ENCODE measurements around the gene CMTM1.

The CMTM1 gene

DNA sequence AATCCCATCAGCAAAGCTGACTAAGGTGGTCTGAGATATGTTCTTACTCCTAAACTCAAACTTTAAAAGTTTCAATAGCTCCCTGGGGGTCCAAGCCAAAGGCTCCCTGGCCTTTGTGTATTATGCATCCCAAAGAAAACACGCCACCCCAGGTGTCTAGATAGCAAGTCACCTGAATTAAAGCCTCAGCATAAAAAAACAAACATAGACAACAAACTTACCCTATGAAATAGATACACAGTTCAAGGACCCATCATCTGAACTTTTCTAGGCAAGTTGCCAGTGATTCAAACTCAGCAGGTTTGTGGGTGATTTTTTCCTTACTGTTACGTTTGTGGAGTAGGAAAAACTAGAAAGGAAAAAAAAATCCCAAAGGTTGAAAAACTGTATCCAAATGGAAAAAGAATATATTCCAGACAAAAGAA, 50.8 kb downstream of the CMTM1 start:
- CTCF ChIA-PET = interaction anchor here (1.0 to 4.5 kb wide), 6 partner anchors 8 to 274 kb away, joined by 3 to 38 read pairs (median 4); no protein-coding TSS in a partner anchor
- no peak for DNase-seq (ENCODE audit: extremely low spot score)
- TF ChIP-seq, protein P1, sequence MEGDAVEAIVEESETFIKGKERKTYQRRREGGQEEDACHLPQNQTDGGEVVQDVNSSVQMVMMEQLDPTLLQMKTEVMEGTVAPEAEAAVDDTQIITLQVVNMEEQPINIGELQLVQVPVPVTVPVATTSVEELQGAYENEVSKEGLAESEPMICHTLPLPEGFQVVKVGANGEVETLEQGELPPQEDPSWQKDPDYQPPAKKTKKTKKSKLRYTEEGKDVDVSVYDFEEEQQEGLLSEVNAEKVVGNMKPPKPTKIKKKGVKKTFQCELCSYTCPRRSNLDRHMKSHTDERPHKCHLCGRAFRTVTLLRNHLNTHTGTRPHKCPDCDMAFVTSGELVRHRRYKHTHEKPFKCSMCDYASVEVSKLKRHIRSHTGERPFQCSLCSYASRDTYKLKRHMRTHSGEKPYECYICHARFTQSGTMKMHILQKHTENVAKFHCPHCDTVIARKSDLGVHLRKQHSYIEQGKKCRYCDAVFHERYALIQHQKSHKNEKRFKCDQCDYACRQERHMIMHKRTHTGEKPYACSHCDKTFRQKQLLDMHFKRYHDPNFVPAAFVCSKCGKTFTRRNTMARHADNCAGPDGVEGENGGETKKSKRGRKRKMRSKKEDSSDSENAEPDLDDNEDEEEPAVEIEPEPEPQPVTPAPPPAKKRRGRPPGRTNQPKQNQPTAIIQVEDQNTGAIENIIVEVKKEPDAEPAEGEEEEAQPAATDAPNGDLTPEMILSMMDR (IDR thresholded peaks at IDR 0.05; ENCODE audit: control extremely low read depth, extremely low read depth, low read depth, missing control alignments) = no peak
- POLR2A ChIA-PET = no interaction called here

DNA sequence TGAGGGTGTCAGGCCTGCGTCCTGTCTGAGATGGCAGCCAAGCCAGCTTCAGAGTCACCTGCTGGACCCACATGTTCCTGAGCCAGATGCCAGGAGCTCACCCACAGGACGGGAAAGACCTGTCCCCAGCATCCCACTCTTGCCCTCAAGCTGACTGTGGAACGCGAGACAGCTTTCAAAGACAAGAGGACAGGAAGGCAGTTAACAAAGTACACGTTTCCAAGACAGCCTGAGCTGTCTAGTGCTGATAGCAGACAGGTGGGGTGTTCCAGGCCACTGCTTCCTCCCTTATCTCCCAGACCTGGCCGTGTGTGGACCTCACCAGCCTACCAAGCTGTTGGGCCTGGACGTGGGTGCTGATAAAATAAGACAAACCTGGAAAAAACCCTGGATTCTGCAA, 51.5 kb downstream of the CMTM1 start:
- POLR2A ChIA-PET = interaction anchor here (0.6 kb wide), 1 partner anchor 251 kb away, joined by 4 read pairs; no protein-coding TSS in a partner anchor
- CTCF ChIA-PET = interaction anchor here (1.0 to 4.5 kb wide), 6 partner anchors 8 to 274 kb away, joined by 3 to 38 read pairs (median 4); no protein-coding TSS in a partner anchor

DNA sequence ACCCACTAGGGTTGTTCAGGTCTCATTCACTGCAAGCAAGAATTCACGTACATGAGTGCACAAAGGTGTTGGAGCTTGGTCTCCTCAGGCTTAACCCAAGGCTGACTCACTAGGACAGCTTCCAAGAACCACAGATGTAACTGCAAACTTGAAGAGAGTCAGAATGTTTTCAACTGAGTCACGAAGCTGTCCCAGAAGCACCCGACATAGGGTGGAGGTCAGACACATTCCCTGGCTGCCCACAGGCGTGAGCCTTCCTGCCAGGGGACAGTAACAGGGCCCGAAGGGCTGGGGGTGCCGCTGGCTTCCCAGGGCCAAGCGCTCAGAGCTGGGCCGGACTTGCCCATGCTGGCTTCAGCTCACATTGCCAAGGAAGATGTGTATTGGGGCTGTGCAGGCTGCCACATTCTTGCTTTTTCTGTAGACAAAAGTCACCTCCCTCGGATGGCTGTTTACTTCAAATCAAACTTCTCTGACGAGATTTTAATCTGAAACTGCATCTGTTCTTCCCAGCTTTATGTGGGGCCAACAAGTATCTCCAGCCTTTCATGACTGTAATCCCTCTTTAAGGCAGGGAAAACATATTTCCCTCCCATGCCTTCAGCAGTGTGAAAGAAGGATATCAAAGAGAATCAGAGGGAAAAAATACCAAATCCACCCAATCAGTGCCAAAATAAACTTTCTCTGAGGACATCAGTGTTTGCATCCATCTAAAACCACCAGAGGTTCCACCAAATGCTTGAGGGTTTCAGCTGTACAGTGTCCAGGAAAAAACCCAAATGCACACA, 52.5 kb downstream of the CMTM1 start:
- TF ChIP-seq, protein P1 (IDR thresholded peaks at IDR 0.05; ENCODE audit: control extremely low read depth, extremely low read depth, low read depth, missing control alignments) = no peak
- ChIA-PET POLR2A (interaction anchor here (0.6 kb wide), 1 partner anchor 23 kb away, joined by 3 read pairs; no protein-coding TSS in a partner anchor), CTCF (interaction anchor here (1.1 to 4.5 kb wide), 6 partner anchors 10 to 255 kb away, joined by 3 to 38 read pairs (median 4); no protein-coding TSS in a partner anchor)
- no peak for DNase-seq (ENCODE audit: extremely low spot score)

More for the DNA sequence above, 51.5 kb downstream of the CMTM1 start:
- TF ChIP-seq, protein P1 (IDR thresholded peaks at IDR 0.05; ENCODE audit: control extremely low read depth, extremely low read depth, low read depth, missing control alignments) = no peak
- DNase-seq (ENCODE audit: extremely low spot score) = no peak

DNA sequence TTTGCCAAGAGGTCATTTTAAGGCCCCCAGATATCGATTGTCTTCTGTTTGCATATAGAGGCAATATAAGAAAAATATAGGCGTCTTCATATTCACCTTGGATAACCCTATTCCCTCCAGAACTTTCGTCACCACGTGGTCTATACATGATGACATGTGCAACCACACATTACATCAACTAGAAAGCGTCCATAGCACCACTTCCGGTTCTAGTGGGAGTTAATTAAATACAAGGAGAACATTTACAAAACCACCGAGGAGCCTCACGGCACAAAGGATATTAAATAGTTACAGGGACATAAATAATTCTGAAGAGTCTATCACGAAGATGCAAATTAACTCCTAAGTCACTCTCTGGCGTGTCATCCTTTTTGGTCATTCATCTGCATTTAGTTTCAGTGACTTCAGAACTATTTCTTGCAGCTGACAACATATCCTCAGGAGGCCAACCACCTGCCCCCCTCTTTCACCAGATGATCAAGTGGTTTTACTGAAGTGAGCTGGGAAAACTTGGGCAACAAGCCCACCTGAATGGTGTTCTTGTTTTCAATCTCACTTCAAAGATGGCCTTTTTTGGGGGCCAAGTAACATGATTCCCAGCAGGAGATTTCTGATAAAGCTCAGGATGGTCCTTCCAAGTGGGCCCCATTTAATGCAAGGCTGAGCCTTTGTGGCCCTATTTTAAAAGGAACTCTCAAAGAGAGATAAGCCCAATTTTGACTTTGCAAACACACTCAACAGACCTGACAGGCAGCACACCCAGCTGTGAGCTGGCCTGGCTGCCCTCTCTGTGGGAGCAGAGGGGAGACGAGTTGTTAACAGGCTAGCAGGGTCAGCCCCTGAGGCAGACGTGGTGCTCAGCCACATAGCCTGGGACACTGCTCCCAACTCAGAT, 53.5 kb downstream of the CMTM1 start:
- CTCF ChIA-PET = interaction anchor here (0.7 to 4.5 kb wide), 7 partner anchors 11 to 254 kb away, joined by 3 to 38 read pairs (median 3); no protein-coding TSS in a partner anchor
- POLR2A ChIA-PET = no interaction called here
- TF ChIP-seq, protein P1 (IDR thresholded peaks at IDR 0.05; ENCODE audit: control extremely low read depth, extremely low read depth, low read depth, missing control alignments) = no peak
- DNase-seq (ENCODE audit: extremely low spot score) = no peak

DNA sequence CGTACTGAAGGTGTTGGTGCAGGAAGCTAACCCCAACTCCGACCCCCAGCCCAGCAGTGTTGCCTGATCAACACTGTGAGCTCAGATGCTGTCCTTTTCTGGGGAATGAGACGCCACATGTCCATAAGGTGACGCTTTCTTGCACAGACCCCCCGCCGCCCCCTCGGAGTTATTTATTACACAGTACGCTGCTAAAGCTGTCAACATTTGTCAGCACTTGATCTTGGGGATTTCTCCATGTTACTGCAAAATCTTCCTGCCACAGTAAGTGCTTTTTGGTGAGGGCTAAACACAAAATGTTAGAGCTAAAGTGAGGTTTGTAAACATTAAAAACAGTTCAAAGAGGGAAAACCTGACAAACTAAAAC, 54.2 kb downstream of the CMTM1 start:
- ChIA-PET CTCF (interaction anchor here (0.7 to 4.5 kb wide), 6 partner anchors 12 to 31 kb away, joined by 3 to 38 read pairs (median 3); no protein-coding TSS in a partner anchor), POLR2A (no interaction called here)
- TF ChIP-seq, protein P1 (IDR thresholded peaks at IDR 0.05; ENCODE audit: control extremely low read depth, extremely low read depth, low read depth, missing control alignments) = no peak
- no peak for DNase-seq (ENCODE audit: extremely low spot score)

DNA sequence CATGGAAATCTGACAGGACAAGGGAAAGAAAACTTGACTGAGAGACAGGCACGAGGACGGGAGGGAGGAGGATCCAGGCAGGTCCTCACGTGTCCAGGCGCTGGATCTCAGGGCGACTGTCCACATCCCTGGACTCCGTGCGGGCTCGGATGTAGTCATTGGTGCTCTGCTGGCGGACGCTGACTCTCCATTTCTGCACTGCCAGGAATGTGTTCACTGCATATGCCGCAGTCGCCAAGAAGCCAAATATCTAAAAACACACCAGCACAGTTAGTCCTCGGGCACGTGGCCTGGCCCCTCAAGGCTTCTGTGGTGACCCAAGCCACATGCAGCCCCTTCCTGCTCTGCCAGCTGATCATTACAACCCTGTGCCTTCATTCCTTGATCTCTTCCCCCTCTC, 55.7 kb downstream of the CMTM1 start:
- ChIA-PET CTCF (interaction anchor here (2.0 kb wide), 1 partner anchor 29 kb away, joined by 6 read pairs; no protein-coding TSS in a partner anchor), POLR2A (no interaction called here)
- no peak for DNase-seq (ENCODE audit: extremely low spot score)
- TF ChIP-seq, protein P1 (IDR thresholded peaks at IDR 0.05; ENCODE audit: control extremely low read depth, extremely low read depth, low read depth, missing control alignments) = no peak

Data from GM10248 (cell line).